GM23338 (cell line): Measurements from ENCODE around the gene PCSK5.

Experiments used
- POLR2AphosphoS5 ChIP-seq: IDR thresholded peaks from 2 replicates; pipeline ENCODE4 v1.6.1; 2016; ENCODE audit warnings: antibody characterized with exemption, low read depth
- ZNF331 ChIP-seq: fragments of 250-450 bp; sonication (Bioruptor Pico); IDR thresholded peaks from 2 replicates; pipeline ENCODE4 v1.5.0; 2020; ENCODE audit warnings: low read depth, mild to moderate bottlenecking, moderate library complexity
- ZNF462 ChIP-seq: fragments of 250-450 bp; sonication (Bioruptor Pico); IDR thresholded peaks from 2 replicates; pipeline ENCODE4 v1.5.0; 2020; ENCODE audit warnings: mild to moderate bottlenecking, moderate library complexity
- TF ChIP-seq, protein P1 (sequence below), 2 experiments: fragments of 200-600 bp in 1 of 2; sonication (generic) in 1 of 2; conservative IDR thresholded peaks; 2 replicates each; pipeline versions ENCODE4 v1.5.1 to v1.6.1; 2016 to 2017; ENCODE audit warnings: antibody characterized with exemption in 2 of 2, low read depth in 2 of 2, mild to moderate bottlenecking in 2 of 2, moderate library complexity in 1 of 2
- TF ChIP-seq, protein P2 (sequence below): IDR thresholded peaks from one replicate; pipeline ENCODE4 v1.6.1; 2018; ENCODE audit warnings: antibody characterized with exemption; ENCODE audit not compliant: unreplicated experiment

DNA sequence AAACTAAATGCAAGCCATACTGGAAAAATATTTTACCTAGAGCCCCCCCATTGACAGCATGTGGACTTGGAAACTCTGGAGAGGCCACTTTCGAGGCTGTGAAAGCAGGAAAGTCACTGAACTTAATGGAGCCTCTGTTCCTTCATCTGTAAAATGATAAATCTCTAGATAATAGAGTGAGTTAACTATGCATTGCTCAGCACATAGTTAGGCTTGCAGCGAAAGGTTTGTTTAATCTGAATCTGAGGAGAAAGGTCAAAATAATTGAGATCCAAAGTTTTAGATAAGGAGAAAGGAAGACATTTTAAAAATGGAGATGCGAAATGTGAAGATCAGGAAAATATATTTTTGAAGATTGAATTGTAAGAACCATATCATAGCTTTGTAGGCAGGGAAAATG lies 4.6 kb downstream of the PCSK5 start:
- TF ChIP-seq, protein P1, sequence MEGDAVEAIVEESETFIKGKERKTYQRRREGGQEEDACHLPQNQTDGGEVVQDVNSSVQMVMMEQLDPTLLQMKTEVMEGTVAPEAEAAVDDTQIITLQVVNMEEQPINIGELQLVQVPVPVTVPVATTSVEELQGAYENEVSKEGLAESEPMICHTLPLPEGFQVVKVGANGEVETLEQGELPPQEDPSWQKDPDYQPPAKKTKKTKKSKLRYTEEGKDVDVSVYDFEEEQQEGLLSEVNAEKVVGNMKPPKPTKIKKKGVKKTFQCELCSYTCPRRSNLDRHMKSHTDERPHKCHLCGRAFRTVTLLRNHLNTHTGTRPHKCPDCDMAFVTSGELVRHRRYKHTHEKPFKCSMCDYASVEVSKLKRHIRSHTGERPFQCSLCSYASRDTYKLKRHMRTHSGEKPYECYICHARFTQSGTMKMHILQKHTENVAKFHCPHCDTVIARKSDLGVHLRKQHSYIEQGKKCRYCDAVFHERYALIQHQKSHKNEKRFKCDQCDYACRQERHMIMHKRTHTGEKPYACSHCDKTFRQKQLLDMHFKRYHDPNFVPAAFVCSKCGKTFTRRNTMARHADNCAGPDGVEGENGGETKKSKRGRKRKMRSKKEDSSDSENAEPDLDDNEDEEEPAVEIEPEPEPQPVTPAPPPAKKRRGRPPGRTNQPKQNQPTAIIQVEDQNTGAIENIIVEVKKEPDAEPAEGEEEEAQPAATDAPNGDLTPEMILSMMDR (conservative IDR thresholded peaks at IDR 0.05; ENCODE audit: low read depth in 2 of 2) = no peak
- TF ChIP-seq POLR2AphosphoS5 = no peak
- TF ChIP-seq ZNF331 = no peak
- TF ChIP-seq, protein P2, sequence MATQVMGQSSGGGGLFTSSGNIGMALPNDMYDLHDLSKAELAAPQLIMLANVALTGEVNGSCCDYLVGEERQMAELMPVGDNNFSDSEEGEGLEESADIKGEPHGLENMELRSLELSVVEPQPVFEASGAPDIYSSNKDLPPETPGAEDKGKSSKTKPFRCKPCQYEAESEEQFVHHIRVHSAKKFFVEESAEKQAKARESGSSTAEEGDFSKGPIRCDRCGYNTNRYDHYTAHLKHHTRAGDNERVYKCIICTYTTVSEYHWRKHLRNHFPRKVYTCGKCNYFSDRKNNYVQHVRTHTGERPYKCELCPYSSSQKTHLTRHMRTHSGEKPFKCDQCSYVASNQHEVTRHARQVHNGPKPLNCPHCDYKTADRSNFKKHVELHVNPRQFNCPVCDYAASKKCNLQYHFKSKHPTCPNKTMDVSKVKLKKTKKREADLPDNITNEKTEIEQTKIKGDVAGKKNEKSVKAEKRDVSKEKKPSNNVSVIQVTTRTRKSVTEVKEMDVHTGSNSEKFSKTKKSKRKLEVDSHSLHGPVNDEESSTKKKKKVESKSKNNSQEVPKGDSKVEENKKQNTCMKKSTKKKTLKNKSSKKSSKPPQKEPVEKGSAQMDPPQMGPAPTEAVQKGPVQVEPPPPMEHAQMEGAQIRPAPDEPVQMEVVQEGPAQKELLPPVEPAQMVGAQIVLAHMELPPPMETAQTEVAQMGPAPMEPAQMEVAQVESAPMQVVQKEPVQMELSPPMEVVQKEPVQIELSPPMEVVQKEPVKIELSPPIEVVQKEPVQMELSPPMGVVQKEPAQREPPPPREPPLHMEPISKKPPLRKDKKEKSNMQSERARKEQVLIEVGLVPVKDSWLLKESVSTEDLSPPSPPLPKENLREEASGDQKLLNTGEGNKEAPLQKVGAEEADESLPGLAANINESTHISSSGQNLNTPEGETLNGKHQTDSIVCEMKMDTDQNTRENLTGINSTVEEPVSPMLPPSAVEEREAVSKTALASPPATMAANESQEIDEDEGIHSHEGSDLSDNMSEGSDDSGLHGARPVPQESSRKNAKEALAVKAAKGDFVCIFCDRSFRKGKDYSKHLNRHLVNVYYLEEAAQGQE = no peak
- TF ChIP-seq ZNF462 (CRISPR knock-in tag) = no peak
